Measurements from ENCODE around the gene NELL2.

DNA sequence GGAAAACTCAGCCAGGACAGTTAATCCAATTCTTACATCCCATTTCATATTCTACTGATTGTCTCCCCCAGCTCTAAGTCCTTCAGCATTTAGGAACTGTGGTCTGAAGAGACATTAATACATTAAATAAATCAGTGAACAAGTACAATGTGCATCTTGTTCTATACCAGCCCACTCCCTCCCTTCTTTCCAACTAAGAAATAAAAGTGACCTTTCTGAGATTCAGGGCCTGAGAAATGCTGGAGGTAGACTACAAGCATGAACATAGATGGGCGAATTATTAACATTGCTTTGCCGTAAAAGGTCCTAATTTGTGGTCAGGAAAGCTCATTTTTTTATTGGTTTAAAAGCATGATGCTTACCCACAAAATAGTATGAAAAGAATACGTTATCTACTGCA, 113.1 kb downstream of the NELL2 start:
- no peak for TF ChIP-seq CTCF (IDR thresholded peaks at IDR 0.05)
- no peak for TF ChIP-seq POLR2A (IDR thresholded peaks at IDR 0.05)
- TF ChIP-seq POLR2AphosphoS5 (IDR thresholded peaks at IDR 0.05): no peak
